ENCODE measurements around the gene ATRNL1.

The ATRNL1 gene

DNA sequence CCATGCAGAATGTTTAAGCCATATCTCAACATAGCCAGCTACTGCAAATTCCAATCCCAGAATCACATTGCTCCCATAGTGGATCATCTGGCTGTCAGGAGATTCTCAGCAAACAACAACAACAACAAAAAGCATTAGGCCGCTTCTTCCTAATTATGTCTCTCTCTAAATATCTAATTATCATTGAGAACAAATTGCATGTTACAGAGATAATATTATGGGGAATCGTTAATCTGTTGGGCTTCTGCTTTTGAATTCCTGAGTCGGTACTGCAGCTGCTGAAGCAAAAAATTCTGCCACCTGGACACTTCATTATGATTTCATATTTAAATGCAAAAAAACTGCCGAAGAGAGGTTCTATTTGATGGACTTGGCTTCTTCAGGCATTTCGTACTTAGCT is 791.2 kb downstream of the ATRNL1 start:
- no peak for DNase-seq (ENCODE audit: low read depth in 2 of 2)

DNA sequence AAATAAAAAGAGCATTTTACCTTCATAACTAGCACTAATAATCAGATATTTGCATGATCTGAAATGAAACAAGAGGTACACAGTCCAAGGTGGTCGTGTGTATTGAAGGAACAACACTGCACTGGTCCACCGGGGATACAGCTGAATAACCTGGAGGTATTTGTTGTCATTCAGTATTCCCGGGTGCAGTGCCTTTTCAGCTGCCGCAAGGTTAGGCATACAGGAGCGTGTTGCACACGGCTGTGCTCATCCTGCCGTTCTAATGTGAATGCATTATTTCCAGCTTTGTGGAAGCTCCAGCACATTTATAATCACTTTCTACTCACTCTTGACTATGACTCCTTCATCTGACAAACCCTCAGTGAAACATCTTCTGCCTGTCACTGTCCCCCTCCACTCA is 802.0 kb downstream of the ATRNL1 start:
- no peak for DNase-seq (ENCODE audit: low read depth in 2 of 2)

DNA sequence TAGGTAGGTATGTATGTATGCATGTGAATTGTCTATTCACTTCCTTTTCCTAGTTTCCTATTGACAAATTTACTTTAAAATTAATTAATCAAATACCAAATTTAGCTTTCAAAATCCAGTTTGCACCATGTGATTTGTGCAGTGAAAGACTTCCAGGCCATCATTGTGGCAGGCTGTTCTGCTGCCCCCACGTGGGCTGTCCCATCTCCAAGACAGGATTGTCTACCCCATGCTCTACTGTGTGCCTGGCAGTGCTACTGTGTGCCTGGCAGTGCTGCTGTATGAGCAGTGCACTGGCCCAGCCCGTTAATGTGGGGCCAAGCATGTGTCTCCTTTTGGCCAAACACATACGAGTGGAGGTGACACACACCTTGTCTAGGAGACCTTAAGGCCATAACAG is 805.1 kb downstream of the ATRNL1 start:
- no peak for DNase-seq (ENCODE audit: low read depth in 2 of 2)

DNA sequence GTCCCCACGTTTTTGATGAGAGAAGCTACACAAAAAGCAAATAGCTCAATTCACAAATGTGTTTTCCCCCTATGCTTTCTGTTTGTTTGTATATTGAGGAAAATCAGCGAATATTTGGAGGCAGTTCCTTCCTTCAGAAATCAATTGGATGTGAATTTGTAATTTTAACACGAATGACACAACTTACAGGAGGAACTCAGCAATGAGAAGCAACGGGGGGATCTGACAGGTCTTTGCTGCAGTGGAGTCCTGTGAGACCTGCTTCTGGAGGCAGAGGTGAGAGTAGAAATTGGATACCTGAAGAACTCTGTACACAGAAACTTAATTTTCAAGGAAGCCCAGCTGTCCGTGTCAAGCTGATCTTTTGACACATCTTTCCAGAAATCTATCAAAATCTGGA is 809.4 kb downstream of the ATRNL1 start:
- DNase-seq (ENCODE audit: low read depth in 2 of 2), result no peak

DNA sequence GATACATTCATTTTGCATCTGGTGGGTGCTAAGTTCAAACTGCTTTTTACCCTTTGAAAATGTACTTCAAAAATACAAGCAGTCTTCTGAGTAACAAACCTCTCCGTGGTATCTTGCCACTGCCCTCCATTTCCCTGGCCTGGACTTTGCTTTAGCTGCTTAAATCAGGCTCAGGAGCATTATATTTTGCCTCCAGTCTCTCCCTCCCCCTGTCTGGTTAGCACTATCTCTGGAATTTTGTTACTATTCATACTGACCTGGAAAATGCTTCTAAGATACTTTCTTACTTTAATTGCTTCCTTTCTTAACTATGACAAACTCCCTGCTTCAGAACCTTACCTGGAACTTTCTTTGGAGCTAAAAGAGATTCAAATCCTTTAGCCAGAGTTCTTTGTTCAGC is 810.0 kb downstream of the ATRNL1 start:
- peak in 1 of 2 experiments; percentile 5 for DNase-seq (ENCODE audit: low read depth in 2 of 2)

DNA sequence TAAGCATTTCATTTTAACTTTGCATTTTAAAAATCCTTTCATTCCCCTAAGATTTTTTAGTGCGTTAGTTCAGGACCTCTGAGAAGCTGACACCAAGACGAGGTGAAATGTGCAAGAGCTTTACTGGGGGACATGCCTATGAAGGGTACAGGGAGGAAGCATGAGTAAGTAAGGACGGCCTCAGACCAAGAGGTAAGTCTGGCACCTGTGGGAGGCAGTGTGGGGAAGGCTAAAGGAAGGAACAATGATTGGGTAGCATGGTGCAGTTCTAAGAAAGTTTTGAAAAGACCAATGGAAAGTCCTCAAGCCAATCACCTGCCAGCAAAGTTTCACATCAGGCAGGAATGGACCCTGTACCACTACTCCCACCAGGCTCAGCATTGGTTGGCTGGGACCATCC is 810.7 kb downstream of the ATRNL1 start:
- DNase-seq (ENCODE audit: low read depth in 2 of 2), result no peak

DNA sequence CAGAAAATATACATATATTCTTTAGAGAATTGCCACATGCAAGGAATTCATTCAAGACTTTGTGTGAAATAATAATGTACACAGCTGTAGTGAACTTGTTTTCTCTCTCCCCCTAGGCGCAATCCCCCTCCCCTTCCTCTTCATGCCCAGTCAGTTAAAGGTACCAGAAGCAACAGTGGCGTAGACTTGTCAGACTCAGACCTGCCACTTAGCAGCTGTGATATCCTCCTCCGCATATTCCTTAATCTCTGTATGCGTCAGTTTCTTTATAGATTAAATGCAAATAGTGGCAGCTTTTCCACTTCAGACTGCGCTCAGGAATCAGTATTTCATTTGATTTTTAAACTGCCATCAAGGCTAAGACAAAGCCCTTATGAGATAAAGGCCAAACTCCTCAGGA is 815.9 kb downstream of the ATRNL1 start:
- DNase-seq (ENCODE audit: low read depth in 2 of 2), result no peak

DNA sequence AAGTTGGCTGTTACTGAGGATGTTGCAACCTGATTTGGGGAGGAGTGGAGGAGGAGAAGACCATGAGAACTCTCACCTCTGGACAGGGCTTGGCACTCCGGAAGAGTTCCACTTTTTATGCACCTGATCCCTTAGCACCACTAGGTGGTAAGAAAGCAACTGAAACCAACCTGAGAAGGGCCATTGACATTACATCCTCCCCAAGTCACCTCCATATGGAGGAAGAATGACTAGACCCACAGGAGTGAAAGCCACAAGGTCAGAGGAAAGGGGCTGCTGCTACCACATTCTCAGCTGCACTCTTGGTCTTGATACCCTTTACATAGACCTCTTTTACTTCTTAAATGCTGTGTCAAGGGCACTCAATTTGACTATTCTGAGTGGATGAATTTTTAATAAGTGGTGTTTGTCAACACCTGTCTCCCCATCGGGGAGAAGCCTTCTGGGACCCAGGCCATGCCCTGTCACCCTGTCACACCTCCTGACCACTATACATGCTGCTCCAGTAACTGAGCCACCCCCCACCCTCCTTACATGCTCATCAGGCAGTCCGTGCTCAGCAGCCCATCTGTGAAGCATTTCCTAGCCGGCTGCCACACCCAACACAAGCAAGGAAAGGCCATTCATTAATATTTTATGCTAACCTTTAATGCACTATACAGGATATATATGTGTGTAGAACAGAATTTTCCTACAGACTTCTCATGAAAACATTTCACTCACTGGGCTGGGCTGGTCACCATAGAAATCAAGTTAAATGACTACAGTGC is 817.0 kb downstream of the ATRNL1 start:
- no peak for DNase-seq (ENCODE audit: low read depth in 2 of 2)

DNA sequence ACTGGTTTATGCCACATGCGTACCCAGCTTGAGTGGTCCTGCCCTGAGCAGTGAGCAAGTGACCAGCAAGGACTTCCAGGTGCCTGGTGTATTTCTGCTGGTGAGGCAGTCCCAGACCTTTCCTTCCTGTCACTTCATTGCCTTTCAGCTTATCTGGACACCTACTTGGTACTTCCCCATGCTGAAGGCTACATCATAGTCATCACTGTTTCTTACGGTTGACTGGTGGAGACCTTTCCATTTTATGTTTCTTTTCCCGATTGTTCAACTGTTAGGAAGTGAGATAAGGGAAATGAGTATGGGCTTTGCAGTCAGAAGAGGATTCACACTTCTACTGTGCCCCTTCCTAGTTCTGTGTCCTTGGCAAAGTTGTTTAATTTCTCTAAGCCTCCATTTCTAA is 821.3 kb downstream of the ATRNL1 start:
- DNase-seq (ENCODE audit: low read depth in 2 of 2), result no peak

DNA sequence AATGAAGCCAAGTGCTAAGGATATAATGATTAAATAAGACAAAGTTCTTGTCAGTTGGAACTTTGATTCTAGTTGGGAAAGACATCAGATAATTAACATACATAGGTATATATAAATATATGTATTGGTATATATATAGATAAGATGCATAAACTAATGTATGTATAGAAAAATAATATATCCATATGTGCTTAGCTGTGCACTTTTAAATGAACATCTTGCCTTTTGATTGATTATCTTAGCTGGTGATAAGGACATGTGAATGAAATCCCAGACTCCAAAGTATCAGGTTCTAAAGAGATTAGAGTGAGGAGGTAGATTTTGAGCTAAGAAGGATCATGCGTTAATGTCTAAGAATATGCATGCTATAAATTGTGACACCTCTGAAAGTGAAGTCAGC is 822.3 kb downstream of the ATRNL1 start:
- no peak for DNase-seq (ENCODE audit: low read depth in 2 of 2)

DNA sequence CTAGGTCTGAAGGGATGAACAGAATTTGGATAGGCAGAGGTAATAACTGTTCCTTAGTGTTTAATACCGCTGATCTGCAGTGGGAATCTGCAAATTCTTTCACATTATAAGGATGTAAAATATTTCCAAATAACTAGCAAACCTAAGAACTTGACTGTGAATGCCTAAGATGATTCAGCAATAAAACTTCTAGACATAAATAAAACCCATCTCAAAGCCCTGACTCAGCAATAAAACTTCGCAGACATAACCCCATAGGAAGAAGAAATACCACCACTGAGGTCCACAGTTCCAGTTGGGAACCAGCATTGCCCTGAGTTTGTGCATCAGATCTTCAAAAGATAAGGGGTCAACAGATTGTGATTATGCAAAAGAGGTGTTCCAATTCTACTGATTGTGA is 825.6 kb downstream of the ATRNL1 start:
- peak; percentile 55 to 57 for DNase-seq (ENCODE audit: low read depth in 2 of 2)

DNA sequence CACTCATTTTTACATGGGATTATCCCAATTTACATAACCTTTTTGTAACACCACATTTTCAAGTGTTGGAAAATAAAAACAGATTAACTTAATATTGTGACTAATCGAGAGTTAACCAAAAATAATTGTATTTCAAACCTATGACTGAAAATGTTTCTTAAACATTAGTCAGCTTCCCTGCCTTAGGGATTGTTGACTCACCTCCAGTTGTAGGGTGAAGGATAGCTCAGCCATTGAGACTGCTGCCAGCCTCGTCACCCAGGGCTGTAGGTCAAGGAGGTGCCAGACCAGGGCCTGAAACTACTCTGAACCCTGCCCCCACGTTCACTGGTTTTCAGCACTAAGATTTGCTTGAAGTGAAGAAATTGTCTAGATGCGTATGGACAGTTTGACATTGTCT is 828.6 kb downstream of the ATRNL1 start:
- DNase-seq (ENCODE audit: low read depth in 2 of 2), result no peak

DNA sequence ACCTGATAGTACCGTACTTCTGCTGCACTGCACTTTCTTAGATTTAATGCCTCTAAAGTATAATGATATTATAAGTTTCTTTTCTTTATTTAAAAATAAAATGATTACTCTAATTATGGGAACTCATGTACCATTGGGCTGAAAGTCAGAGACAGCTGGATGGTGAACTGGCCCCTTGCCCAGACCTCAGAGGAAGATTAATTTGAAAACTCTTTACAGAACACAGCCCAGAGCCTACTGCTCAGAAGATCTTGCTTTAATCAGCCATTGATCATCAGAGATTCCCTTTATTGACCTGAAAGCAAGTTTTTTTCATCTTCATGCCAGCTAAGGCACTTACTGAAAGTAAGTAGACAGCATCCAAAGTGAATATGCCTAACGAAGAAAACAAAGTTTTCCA is 838.1 kb downstream of the ATRNL1 start:
- no peak for DNase-seq (ENCODE audit: low read depth in 2 of 2)

DNA sequence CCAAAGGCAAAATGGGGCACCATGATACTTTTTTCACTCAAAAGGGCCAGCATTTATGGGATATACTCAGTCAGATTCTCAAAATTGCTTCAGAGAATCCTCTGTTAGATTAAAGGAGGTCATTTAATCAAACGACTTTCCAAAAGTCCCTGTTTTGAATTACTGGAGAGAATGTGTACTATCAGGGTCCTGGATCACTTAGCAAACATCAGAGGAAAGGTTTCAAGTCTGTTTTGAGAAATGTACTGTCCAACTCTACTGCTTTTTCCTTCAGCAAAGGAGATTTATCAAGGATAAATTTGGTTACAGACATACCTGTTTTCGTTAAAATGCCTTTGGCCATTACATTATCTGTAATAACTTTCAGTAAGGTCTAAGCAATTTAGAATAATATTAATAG is 838.9 kb downstream of the ATRNL1 start:
- DNase-seq (ENCODE audit: low read depth in 2 of 2), result no peak

DNA sequence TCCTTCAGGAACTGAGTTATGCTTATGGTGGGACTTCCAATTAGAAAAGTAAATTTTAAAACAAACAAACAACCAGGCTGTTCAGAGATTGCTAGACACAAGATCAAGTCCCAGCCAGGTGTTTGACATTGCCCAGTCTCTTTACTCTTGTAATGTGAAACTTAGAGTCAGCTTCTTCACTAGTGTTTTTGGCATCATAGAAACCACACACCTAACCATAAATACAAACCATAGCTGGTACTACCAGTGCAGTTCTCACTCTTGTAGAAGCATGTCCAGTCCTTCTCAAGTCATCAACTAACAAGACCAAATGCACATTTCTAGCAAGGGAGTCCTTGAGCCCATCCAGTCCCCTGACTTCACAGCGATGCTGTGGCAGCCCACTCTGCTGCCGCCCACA is 839.9 kb downstream of the ATRNL1 start:
- no peak for DNase-seq (ENCODE audit: low read depth in 2 of 2)

DNA sequence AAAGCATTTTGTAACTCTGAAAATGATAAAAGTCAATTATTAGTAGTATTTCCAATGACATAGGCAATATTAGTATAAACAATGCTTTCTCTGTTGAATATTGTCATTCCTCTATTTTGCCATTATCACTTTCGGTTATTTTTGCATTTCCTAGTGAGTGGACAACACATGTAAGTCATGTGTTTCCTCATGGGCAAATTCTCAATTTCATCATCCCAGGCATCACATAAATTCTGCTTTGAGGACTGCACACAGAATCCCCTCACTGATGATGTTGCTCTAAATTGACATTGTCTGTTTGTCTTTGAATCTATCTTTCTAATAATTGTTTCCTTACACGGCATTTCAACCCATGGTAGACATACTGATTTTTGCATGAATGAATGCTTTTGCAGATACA is 842.6 kb downstream of the ATRNL1 start:
- DNase-seq (ENCODE audit: low read depth in 2 of 2), result no peak

DNA sequence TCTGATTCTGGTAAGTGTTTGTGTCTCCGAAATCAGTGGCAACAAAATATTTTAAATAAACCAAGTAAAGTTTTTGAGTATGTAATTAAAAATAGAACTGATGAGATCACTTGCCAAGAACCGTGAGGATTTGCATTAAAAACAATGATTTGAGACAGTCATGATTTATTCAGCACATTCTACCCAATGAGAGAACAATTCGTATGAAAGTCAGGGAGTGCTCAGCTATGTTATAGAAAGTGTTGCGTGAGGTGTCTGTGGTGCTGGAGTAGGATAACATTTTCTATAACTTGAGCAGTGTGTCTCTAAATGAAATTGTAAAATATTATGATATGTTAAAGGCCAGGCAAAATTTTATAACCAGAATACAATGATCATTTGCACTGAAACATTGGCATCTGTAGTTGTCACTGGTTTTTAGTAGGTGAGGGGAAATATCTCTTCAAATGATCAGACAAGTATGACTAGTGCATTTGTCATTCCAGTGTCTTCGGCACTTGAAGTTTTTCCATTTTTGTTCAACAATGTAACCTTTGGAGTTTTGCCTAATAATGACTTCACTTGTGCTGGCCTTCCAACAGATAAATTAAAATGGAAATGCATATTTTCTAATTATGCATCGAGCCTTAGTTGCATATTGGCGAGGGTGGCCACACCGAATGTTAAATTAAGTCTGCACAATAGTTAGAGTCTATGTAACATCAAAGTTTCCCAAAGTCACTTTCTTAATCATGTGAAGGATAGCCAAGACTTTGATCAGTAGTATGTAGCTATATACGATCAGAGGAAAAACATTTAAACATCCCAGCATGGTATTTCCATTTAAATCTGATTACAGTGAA is 844.0 kb downstream of the ATRNL1 start:
- no peak for DNase-seq (ENCODE audit: low read depth in 2 of 2)

DNA sequence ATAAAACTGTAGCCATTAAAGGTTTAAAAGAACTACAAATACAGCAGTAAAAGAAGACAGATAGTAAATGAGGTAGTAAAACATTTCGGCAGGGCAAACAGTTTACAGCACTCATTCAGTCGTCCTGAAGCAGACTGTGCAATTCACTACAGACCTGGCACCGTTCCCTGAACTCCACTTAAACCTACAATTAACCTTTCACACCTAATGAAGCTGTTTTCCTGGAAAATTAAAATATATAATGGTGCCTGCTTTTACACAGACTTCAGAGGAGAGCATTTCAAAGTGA is 844.5 kb downstream of the ATRNL1 start:
- DNase-seq (ENCODE audit: low read depth in 2 of 2), result no peak

DNA sequence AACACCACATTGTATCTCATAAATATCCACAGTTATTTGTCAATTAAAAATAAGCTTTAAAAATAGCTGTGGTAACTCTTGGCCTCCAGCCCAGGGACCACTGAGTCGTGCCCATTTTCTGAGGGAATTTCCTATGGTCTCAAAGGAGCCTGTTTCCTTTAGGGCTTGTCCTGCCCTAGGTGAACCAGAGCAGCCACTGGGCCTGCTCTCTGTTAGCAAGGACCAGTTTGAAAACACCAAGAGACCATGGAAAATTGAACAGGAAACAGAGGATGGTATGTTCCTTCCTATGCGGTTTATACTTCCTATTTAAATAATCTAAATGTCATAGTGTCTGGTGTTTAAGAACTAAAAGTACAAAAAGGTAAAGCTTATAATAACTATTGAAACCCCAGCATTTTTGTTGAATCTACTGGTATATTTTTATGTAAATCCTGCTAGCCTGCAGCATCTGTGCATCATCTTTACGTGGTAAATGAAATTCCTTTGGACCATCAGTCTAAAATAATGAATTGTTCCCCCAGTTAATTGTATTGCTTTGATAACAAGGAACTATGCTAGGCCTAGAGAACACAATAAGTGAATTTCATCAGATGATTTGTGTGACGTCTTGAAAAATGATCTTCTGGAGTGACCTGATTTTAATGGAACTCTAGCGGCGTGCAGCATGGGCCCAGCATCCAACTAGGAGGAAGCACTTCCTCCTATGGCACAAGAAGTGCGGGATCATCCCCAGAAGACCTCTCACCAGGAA is 846.1 kb downstream of the ATRNL1 start:
- no peak for DNase-seq (ENCODE audit: low read depth in 2 of 2)

DNA sequence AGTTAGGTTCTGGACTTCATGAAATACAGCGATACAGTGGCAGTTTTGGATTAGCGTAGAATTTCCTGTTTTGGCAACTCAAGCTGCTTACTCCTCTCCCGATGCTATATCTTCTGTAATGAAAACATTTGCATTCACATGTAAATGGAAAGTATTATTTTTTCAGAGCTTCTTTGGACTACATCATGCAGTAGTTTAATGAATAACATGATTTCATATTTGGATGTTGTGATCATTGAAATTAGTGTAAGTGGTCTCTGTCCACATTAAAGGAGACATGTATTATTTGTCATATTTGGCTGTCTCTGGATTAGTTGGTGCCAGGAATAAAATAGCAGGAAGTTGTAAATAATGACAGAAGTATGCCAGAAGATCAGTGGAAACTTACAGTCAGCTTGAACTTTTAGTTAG is 848.2 kb downstream of the ATRNL1 start:
- no peak for DNase-seq (ENCODE audit: low read depth in 2 of 2)

DNA sequence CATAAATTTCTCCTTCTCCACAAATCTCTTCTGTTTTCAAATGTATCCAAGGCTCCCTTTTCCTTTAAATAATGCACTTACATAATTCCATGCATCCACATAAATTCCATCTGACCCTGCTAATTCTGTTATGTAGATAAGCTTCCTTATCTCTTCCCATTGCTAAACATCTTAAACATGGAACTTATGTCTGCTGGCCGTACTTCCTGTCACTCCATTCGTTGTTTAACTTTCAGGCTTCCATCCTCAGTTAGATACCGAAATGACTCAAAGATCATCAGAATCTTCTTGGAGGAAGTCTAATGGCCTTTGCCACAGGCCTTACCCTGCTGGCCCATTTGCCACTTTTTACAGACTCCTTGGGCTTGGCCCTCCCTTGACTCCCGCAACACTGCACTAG is 848.9 kb downstream of the ATRNL1 start:
- no peak for DNase-seq (ENCODE audit: low read depth in 2 of 2)

DNA sequence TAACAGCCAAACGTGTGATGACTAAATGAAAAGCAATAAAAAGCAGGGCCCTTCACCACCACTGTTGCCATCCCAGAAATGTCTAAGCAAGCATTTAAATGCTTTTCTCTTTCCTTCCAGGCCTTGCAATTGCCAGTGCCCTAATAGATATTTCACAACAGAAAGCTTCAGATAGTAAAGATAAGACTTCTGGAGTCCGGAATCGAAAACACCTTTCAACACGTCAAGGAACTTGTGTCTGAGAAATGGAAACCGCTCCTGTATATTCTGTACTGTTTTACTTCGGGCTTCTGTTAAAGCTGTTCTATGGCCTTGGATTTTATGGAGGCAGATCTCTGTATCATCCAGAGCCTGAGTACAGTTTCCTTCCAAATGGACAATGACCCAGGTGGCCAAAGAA is 851.4 kb downstream of the ATRNL1 start:
- no peak for DNase-seq (ENCODE audit: low read depth in 2 of 2)

Data from fibroblast of skin of left quadriceps (primary cell).